Sigmoid colon (tissue), 7 donors: ENCODE results near the gene SIRT6. TPM values are rescaled to one million over a fixed set of nuclear protein-coding genes. Genes with fewer than 3 reads are reported as not detected.
"Not testable (repeated sequence)": the region's sequence is repeated elsewhere in the genome, so short reads cannot be mapped to it uniquely, and the experiment has no call there.

Experiments
- DNase-seq: peaks from one replicate; pipeline ENCODE4 v3.0.0-alpha.2; 2019
- H3K27ac ChIP-seq, 4 donors: fragments of 200-600 bp; sonication (generic); one replicate each; pipeline ENCODE4 v1.5.1; 2016 to 2019; ENCODE audit warnings: mild to moderate bottlenecking in 1 of 4
- H3K27me3 ChIP-seq, 3 donors: fragments of 200-600 bp; sonication (generic); one replicate each; pipeline ENCODE4 v1.5.1; 2019; ENCODE audit warnings: mild to moderate bottlenecking in 1 of 3
- H3K36me3 ChIP-seq, 4 donors: fragments of 200-600 bp; sonication (generic); one replicate each; pipeline ENCODE4 v1.5.1; 2016 to 2019
- H3K4me1 ChIP-seq, 4 donors: fragments of 200-600 bp; sonication (generic); one replicate each; pipeline ENCODE4 v1.5.1; 2017 to 2019
- H3K4me3 ChIP-seq, 4 donors: fragments of 200-600 bp; sonication (generic); one replicate each; pipeline ENCODE4 v1.5.1; 2017 to 2019; ENCODE audit warnings: mild to moderate bottlenecking in 2 of 4, moderate library complexity in 1 of 4
- H3K9me3 ChIP-seq, 4 donors: fragments of 200-600 bp in 3 of 4; sonication (generic) in 3 of 4; one replicate each; pipeline versions ENCODE4 v1.5.1 to v1.6.1; 2013 to 2019
- EP300 ChIP-seq, 4 donors: sonication (generic); formaldehyde crosslinking; IDR thresholded peaks; one replicate each; pipeline ENCODE4 v1.6.1; 2017; ENCODE audit warnings: antibody characterized with exemption in 4 of 4
- POLR2A ChIP-seq, 2 donors: fragments of 450-650 bp; IDR thresholded peaks; one replicate each; pipeline ENCODE4 v1.6.1; 2016; ENCODE audit warnings: antibody characterized with exemption in 2 of 2, mild to moderate bottlenecking in 2 of 2, moderate library complexity in 2 of 2
- WGBS, 2 donors: extraction: QIAGEN DNeasy Blood & Tissue Kit; methylation state at CpG; one replicate each; pipeline ENCODE4 v1.1.7; 2013; 5-methylcytosine and 5-hydroxymethylcytosine counted together
- intact Hi-C: fragments of 100-400 bp; cut with DNase I; formaldehyde crosslinking; loops from one replicate; pipeline ENCODE4 v1.15.1; 2023
- polyA plus RNA-seq, 3 donors: library from polyadenylated mRNA; stranded (reverse); fragments of 200-250 nt; gene quantifications; one replicate each; pipeline ENCODE4 v1.2.3, GENCODE V29; 2013
- total RNA-seq, 4 donors: library from RNA; depleted of rRNA; stranded (reverse); fragments of >200 nt; gene quantifications; one replicate each; pipeline ENCODE4 v1.1.0, GENCODE V29; 2016
- TF ChIP-seq, protein P1 (sequence below), 4 experiments: fragments of 450-650 bp in 3 of 4; fragments of 200-600 bp in 1 of 4; IDR thresholded peaks; one replicate each; pipeline ENCODE4 v1.5.1; 2016 to 2019; ENCODE audit warnings: antibody characterized with exemption in 4 of 4, mild to moderate bottlenecking in 3 of 4, moderate library complexity in 2 of 4
- donor health status: healthy with polysubstance abuse.
- donor health status: Bipolar disorder and iron deficiency.
- donor health status: healthy.

The SIRT6 gene
- total and polyA plus RNA-seq, 7 donors = 10.3 to 132 (median 23.5) TPM

DNA sequence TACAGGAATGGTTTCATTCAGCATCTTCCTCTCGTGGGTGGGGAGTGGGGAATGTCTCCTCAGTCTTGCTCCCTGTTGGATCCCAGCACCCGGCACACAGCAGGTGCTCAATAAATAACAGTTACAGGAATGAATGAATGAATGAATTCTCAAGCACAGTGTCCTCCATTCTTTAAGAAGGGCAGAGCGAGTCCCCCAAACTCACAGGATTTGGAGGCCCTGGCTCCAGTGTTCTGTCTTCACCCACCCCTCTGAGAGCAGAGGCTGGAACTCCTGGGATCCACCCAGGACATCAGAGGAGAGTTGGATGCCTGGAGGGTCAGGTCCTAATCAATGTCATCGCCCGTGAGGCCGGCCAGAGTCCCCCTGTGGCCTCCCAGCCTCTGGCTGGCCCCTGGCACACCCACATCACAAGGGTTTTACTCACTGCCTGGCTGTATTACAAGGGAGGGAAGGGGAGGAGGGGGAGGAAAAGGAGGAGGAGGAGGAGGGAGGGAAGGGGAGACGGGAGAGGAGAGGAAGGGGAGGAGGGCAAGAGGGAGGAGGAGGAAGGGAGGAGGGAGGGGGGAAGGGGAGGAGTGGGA, 37.6 kb downstream of the SIRT6 start:
- H3K9me3 ChIP-seq = no peaks in the 10 kb centered on the region
- TF ChIP-seq POLR2A (IDR thresholded peaks at IDR 0.05) = peak in 1 of 2 donors; percentile 16
- TF ChIP-seq, protein P1, sequence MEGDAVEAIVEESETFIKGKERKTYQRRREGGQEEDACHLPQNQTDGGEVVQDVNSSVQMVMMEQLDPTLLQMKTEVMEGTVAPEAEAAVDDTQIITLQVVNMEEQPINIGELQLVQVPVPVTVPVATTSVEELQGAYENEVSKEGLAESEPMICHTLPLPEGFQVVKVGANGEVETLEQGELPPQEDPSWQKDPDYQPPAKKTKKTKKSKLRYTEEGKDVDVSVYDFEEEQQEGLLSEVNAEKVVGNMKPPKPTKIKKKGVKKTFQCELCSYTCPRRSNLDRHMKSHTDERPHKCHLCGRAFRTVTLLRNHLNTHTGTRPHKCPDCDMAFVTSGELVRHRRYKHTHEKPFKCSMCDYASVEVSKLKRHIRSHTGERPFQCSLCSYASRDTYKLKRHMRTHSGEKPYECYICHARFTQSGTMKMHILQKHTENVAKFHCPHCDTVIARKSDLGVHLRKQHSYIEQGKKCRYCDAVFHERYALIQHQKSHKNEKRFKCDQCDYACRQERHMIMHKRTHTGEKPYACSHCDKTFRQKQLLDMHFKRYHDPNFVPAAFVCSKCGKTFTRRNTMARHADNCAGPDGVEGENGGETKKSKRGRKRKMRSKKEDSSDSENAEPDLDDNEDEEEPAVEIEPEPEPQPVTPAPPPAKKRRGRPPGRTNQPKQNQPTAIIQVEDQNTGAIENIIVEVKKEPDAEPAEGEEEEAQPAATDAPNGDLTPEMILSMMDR (IDR thresholded peaks at IDR 0.05) = no peak
- H3K4me3 ChIP-seq = no peak overlapping the region
- WGBS, 2 donors = 16 to 33% methylated on average over 7 of the region's 7 CpGs
- peaks cover 0 to 14% (median 0%) of the 10 kb centered on the region in 3 donors for H3K27me3 ChIP-seq
- peaks cover 0 to 7% (median 0%) of the 10 kb centered on the region in 4 donors for H3K4me1 ChIP-seq
- H3K27ac ChIP-seq = no peak overlapping the region
- DNase-seq = no peak
- intact Hi-C loops = no loop called here
- H3K36me3 ChIP-seq = no peaks in the 10 kb centered on the region

DNA sequence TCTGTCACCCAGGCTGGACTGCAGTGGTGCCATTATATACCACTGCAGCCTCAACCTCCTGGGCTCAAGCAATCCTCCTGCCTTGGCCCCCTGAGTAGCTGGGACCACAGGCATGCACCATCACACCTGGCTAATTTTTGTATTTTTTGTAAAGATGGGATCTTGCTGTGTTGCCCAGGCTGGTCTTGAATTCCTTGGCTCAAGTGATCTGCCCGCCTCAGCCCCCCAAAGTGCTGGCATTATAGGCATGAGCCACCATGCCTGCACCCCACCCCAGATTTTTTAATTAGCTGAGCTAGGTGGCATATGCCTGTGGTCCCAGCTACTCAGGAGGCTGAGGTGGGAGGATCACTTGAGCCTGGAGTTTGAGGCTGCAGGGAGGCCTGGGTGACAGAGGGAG, 39.4 kb downstream of the SIRT6 start:
- H3K4me1 ChIP-seq, H3K27me3 ChIP-seq, H3K27ac ChIP-seq, intact Hi-C loops, H3K9me3 ChIP-seq, H3K36me3 ChIP-seq, H3K4me3 ChIP-seq, DNase-seq: not testable (repeated sequence)
- WGBS, 2 donors = 95 to 100% methylated on average over 1 of the region's 1 CpG

DNA sequence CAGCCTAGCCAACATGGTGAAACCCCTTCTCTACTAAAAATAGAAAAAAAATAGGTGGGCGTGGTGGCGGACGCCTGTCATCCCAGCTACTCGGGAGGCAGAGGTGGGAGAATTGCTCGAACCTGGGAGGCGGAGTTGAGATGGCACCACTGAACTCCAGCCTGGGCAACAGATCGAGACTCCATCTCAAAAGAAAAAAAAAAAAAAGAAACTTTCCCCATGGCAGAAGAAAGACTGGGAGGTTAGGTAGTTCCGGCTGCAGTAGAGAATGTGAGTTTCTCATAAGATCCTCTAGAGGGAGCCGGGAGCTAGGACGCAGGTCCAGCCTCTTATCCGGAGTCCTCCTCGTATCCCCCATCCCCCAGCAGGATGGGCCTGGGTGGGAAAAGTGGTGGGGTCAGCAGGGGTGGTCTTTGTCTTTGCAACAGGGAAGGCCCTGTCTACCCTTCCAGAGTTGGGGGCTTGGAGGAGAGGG, 42.1 kb downstream of the SIRT6 start:
- no peak overlapping the region for H3K27ac ChIP-seq
- 7 to 24% methylated on average over 12 of the region's 12 CpGs for WGBS, 2 donors
- intact Hi-C loops = no loop called here

DNA sequence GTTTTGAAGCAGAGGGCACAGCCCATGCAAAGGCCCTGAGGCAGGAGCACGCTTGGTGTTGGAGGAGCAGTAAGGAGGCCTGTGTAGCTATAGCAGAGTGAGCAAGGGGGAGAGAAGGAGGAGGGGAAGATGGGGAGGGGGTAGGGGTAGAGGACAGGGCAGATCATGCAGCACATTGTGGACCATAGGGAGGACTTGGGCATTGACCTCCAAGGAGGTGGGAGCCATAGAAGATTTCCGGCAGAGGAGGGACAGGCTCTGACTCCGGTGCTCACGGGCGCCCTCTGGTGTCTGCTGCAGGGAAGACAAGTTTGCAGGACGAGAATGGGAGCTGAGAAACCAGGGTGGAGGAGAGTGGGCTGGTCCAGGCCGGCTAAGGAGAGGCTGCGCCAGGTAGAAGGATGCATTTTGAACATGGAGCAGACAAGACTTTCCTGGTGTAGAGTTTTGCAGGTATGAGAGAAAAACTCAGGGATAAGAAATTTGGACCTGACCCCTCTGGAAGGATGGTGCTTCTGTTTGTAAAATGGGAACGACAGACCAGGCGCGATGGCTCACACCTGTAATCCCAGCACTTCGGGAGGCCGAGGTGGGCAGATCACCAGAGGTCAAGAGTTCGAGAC, 42.6 kb downstream of the SIRT6 start:
- peak; percentile 82 for DNase-seq
- Histone ChIP-seq H3K27ac (no peak overlapping the region), H3K4me3 (no peak overlapping the region), H3K27me3 (no peaks in the 10 kb centered on the region), H3K9me3 (no peaks in the 10 kb centered on the region), H3K4me1 (peaks cover 0 to 7% (median 0%) of the 10 kb centered on the region in 4 donors), H3K36me3 (no peaks in the 10 kb centered on the region)
- 16 to 33% methylated on average over 14 of the region's 14 CpGs for WGBS, 2 donors
- TF ChIP-seq, protein P1 (IDR thresholded peaks at IDR 0.05) = peak; percentile 45 to 81 (median 55)
- no peak for TF ChIP-seq EP300 (IDR thresholded peaks at IDR 0.05)
- intact Hi-C loops = loop anchor here (2.0 kb wide), 1 partner anchor 153 kb away; no protein-coding TSS in a partner anchor

More for the DNA sequence above, 42.1 kb downstream of the SIRT6 start:
- Histone ChIP-seq H3K36me3 (no peaks in the 10 kb centered on the region), H3K4me1 (peaks cover 0 to 7% (median 0%) of the 10 kb centered on the region in 4 donors), H3K9me3 (no peaks in the 10 kb centered on the region), H3K4me3 (no peak overlapping the region), H3K27me3 (no peaks in the 10 kb centered on the region)
- TF ChIP-seq EP300 (IDR thresholded peaks at IDR 0.05) = no peak
- TF ChIP-seq, protein P1 (IDR thresholded peaks at IDR 0.05) = peak; percentile 46 to 72 (median 52)
- DNase-seq = no peak

DNA sequence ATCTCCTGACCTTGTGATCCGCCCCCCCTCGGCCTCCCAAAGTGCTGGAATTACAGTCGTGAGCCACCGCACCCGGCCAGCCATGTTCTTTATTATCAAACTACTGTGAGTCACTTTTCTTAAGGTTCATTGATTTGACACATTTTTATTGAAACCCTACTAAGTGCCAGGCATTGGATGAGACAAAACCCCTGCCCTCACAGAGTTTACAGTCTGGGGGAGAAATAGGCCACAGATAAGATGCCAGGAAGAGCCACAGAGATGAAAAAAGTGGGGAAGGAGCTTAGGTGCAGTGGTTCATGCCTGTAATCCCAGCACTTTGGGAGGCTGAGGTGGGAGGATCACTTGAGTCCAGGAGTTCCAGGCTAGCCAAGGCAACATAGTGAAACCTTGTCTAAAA, 43.9 kb downstream of the SIRT6 start:
- Histone ChIP-seq H3K27ac (no peak overlapping the region), H3K4me1 (peaks cover 0 to 7% (median 0%) of the 10 kb centered on the region in 4 donors), H3K36me3 (no peaks in the 10 kb centered on the region), H3K9me3 (no peaks in the 10 kb centered on the region), H3K27me3 (no peaks in the 10 kb centered on the region), H3K4me3 (no peak overlapping the region)
- WGBS, 2 donors = 57 to 89% methylated on average over 5 of the region's 5 CpGs
- DNase-seq = no peak
- intact Hi-C loops = loop anchor here (2.0 kb wide), 1 partner anchor 152 kb away; no protein-coding TSS in a partner anchor
- TF ChIP-seq, protein P1 (IDR thresholded peaks at IDR 0.05) = no peak
